ENCODE measurements around the gene CHTOP. TPM values are rescaled to one million over a fixed set of nuclear protein-coding genes. Genes with fewer than 3 reads are reported as not detected.
A peak's percentile ranks its signal among the peaks of the same experiment; 100 is the strongest.

The CHTOP gene
- total and polyA plus RNA-seq, 4 donors = 51.2 to 76.6 (median 58.4) TPM

GRCh38 chr1:153616144-153616916 is 17.5 kb upstream of the CHTOP start, which contains the start of gene S100A14:
TSS of gene S100A14 (minus strand) at chr1:153616325. CDS start at chr1:153615858, 467 bp downstream.
- H3K4me3 ChIP-seq = peak within 1 kb of the TSS; percentile 10
- peak within 1 kb of the TSS in 1 of 2 donors; percentile 26 for H3K9ac ChIP-seq (ENCODE audit: insufficient read depth in 1 of 2, low read length in 2 of 2)
- peaks cover 1 to 4% (median 3%) of the 10 kb centered on the region in 4 donors for H3K36me3 ChIP-seq (ENCODE audit: control insufficient read depth in 4 of 4, insufficient read depth in 4 of 4, low read length in 4 of 4)
- WGBS, 2 donors = 52 to 64% methylated on average over 10 of the region's 10 CpGs
- H3K4me1 ChIP-seq (ENCODE audit: control insufficient read depth in 5 of 5, insufficient read depth in 5 of 5, low read length in 5 of 5) = peaks cover 0 to 35% (median 11%) of the 10 kb centered on the region in 5 donors
- H3K27me3 ChIP-seq (ENCODE audit: control insufficient read depth in 3 of 3, insufficient read depth in 3 of 3, low read length in 2 of 3) = no peaks in the 10 kb centered on the region
- DNase-seq (peak in 2 of 3 donors; percentile 59 to 67), ATAC-seq (ENCODE audit: insufficient read depth, low FRiP score) (peak; percentile 48)
- H3K27ac ChIP-seq (ENCODE audit: low read depth in 1 of 2, low read length in 1 of 2) = peak within 1 kb of the TSS; percentile 10 to 49
- no peak for TF ChIP-seq CTCF (IDR thresholded peaks at IDR 0.05; ENCODE audit: control extremely low read depth, extremely low read depth)
- H3K9me3 ChIP-seq (ENCODE audit: control insufficient read depth in 4 of 4, insufficient read depth in 3 of 4, low read length in 3 of 4) = no peaks in the 10 kb centered on the region

GRCh38 chr1:153616917-153617311 is 17.0 kb upstream of the CHTOP start:
- no peak for TF ChIP-seq CTCF (IDR thresholded peaks at IDR 0.05; ENCODE audit: control extremely low read depth, extremely low read depth)
- Histone ChIP-seq H3K9me3 (ENCODE audit: control insufficient read depth in 4 of 4, insufficient read depth in 3 of 4, low read length in 3 of 4) (no peaks in the 10 kb centered on the region), H3K4me3 (no peak overlapping the region), H3K27me3 (ENCODE audit: control insufficient read depth in 3 of 3, insufficient read depth in 3 of 3, low read length in 2 of 3) (no peaks in the 10 kb centered on the region), H3K4me1 (ENCODE audit: control insufficient read depth in 5 of 5, insufficient read depth in 5 of 5, low read length in 5 of 5) (peaks cover 0 to 29% (median 11%) of the 10 kb centered on the region in 5 donors), H3K27ac (ENCODE audit: low read depth in 1 of 2, low read length in 1 of 2) (peak overlapping the region; percentile 10 to 49), H3K9ac (ENCODE audit: insufficient read depth in 1 of 2, low read length in 2 of 2) (peak overlapping the region in 1 of 2 donors; percentile 26), H3K36me3 (ENCODE audit: control insufficient read depth in 4 of 4, insufficient read depth in 4 of 4, low read length in 4 of 4) (peaks cover 1 to 4% (median 3%) of the 10 kb centered on the region in 4 donors)
- ATAC-seq (ENCODE audit: insufficient read depth, low FRiP score) (no peak), DNase-seq (peak; percentile 63 to 84 (median 64))
- 58 to 93% methylated on average over 5 of the region's 5 CpGs for WGBS, 2 donors

GRCh38 chr1:153617663-153618062 is 16.2 kb upstream of the CHTOP start:
- Histone ChIP-seq H3K9ac (ENCODE audit: insufficient read depth in 1 of 2, low read length in 2 of 2) (no peak overlapping the region), H3K9me3 (ENCODE audit: control insufficient read depth in 4 of 4, insufficient read depth in 3 of 4, low read length in 3 of 4) (no peaks in the 10 kb centered on the region), H3K4me3 (no peak overlapping the region), H3K4me1 (ENCODE audit: control insufficient read depth in 5 of 5, insufficient read depth in 5 of 5, low read length in 5 of 5) (peaks cover 0 to 27% (median 11%) of the 10 kb centered on the region in 5 donors), H3K27ac (ENCODE audit: low read depth in 1 of 2, low read length in 1 of 2) (peak overlapping the region in 1 of 2 donors; percentile 49), H3K27me3 (ENCODE audit: control insufficient read depth in 3 of 3, insufficient read depth in 3 of 3, low read length in 2 of 3) (no peaks in the 10 kb centered on the region), H3K36me3 (ENCODE audit: control insufficient read depth in 4 of 4, insufficient read depth in 4 of 4, low read length in 4 of 4) (peaks cover 2 to 5% (median 3%) of the 10 kb centered on the region in 4 donors)
- TF ChIP-seq CTCF (IDR thresholded peaks at IDR 0.05; ENCODE audit: control extremely low read depth, extremely low read depth) = peak; percentile 65
- peak in 1 of 3 donors; percentile 74 for DNase-seq
- 6 to 30% methylated on average over 6 of the region's 6 CpGs for WGBS, 2 donors
- ATAC-seq (ENCODE audit: insufficient read depth, low FRiP score) = no peak

Data from lung (tissue), 12 donors.